GM18511 (cell line): ENCODE measurements around the gene YIPF2.
"Not testable (repeated sequence)": the region's sequence is repeated elsewhere in the genome, so short reads cannot be mapped to it uniquely, and the experiment has no call there.

Experiments
- ATAC-seq: cut with Tn5 transposase; IDR thresholded peaks from one replicate; pipeline ENCODE4 v1.9.1; 2021; ENCODE audit warnings: mild to moderate bottlenecking, moderate library complexity; ENCODE audit not compliant: unreplicated experiment

Gene YIPF2

DNA sequence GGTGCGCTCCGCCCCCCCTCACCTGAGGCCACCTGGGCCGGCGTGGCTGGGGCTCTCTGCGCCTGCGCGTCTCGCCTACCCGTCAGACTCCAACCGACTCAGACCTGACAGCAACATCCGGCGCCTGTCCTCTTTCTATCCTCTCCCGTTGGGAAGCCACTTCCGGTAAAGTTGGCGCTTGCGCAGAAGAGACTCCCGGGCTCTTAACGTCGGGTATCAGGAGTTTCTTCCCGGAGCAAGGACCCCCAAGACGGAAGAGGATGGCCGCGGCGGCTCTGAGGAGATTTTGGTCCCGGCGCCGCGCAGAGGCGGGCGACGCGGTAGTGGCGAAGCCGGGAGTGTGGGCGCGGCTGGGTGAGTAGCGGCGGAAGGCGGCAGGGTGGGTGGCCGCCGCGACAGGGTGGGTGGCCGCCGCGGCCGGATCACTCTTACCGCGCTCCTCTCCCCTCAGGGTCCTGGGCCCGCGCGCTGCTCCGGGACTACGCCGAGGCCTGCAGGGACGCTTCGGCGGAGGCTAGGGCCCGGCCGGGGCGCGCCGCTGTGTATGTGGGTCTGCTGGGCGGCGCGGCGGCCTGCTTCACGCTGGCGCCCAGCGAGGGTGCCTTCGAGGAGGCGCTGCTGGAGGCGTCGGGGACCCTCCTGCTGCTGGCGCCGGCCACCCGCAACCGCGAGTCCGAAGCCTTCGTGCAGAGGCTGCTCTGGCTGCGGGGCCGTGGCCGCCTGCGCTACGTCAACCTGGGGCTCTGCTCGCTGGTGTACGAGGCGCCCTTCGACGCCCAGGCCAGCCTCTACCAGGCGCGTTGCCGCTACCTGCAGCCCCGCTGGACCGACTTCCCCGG is at the start of gene YIPF2, which contains the start of gene TIMM29:
Gene YIPF2, minus strand, starts transcription at position 77 of the 839 bp plus-strand sequence. CDS start 229 bp downstream, outside the sequence.
Gene TIMM29, plus strand, starts transcription at position 249 of the 839 bp plus-strand sequence. Its CDS starts 12 bp downstream, at position 261.
- ATAC-seq: peak; percentile 85

DNA sequence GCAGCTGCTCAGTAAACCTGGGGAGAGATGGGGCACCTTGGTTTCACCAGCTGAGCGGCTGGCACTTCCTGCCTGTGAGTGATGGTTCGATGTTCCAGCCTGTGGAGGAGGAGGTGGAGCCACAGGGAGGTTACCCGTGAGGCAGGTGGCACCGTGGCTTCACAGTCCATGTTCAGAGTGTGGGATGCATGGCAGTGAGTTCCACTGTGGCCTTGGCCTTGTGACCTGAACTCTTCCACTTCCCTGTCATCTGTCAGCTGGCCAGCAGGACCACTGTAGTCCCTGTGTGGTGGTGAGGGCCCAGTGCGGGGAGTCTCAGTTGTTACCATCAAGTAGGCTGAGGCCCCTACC is 49.3 kb upstream of the YIPF2 start:
- ATAC-seq: no peak

DNA sequence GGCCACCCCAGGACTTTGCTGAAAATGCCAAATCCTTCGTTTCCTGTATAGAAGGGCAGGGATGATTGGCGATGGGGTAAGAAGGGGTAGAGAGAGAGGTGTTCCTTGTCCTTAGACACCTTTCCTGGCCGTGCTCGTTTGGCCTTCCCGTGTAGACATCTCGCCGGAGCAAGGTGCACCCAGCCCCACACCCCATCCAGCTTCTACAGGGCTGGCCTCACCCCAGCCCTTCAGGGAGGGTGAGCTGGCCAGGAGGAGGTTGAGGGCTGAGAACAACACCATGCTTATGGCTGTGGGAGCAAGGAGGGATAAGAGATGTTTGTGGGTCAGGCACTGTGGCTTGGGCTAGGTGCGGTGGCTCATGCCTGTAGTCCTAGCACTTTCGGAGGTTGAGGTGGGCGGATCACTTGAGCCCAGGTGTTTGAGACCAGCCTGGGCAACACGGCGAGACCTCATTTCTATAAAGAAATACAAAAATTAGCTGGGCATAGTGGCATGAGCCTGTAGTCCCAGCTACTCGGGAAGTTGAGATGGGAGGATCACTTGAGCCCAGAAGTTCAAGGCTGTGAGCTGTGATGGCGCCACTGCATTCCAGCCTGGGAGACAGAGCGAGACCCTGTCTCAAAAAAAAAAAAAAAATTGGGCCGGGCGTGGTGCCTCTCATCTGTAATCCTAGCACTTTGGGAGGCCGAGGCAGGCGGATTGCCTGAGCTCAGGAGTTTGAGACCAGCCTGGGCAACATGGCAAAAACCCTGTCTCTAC is 47.9 kb upstream of the YIPF2 start:
- ATAC-seq: no peak

DNA sequence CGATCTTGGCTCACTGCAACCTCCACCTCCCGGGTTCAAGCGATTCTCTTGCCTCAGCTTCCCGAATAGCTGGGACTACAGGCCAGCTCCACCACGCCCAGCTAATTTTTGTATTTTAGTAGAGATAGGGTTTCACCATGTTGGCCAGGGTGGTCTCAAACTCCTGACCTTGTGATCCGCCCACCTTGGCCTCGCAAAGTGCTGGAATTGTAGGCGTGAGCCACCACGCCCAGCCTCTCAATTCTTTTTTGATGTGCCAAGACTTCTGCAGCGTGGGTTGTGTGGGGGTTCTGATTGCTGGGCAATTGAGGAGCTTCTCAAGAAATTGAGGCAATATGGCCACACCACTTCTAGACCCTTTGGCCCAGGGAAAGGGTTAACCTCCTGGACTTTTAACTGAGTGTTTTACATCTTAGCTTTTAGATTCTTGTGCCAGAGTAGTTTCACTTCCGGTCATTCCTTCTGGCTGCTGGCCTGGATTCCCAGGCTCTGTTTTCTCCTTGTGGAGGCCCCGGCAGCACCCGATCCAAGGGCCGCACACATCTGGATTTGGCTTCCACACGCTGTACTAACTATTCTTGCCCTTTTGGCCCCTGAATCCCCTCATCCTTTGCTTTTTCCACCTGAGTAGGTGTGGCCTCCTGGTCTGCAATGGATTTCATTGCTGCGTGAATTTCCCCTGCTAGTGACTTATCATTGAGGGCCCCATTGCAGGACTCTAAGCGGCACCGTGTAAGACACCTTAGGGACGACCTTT is 47.1 kb upstream of the YIPF2 start:
- ATAC-seq: no peak

DNA sequence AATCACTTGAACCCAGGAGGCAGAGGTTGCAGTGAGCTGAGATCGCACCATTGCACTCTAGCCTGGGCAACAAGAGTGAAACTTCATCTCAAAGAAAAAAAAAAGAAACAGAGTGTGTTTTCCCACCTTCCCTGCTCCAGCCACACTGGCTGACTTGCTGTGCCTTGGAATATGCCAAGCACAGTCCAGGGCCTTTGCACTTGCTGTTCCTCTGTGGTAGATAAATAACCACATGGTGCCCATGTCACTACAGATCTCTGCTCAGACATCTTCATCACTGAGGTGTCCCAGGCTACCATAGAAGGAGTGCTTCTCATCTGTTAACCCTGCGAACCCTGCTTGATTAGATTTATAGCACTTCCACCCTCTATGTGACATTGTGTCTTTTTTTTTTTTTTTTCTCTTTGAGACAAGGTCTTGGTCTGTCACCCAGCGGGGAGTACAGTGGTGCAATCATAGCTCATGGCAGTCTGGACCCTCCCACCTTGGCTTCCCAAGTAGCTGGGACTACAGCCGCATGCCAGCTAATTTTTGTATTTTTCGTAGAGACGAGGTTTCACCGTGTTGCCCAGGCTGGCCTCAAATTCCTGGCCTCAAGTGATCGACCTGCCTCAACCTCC is 42.8 kb upstream of the YIPF2 start:
- no peak for ATAC-seq

DNA sequence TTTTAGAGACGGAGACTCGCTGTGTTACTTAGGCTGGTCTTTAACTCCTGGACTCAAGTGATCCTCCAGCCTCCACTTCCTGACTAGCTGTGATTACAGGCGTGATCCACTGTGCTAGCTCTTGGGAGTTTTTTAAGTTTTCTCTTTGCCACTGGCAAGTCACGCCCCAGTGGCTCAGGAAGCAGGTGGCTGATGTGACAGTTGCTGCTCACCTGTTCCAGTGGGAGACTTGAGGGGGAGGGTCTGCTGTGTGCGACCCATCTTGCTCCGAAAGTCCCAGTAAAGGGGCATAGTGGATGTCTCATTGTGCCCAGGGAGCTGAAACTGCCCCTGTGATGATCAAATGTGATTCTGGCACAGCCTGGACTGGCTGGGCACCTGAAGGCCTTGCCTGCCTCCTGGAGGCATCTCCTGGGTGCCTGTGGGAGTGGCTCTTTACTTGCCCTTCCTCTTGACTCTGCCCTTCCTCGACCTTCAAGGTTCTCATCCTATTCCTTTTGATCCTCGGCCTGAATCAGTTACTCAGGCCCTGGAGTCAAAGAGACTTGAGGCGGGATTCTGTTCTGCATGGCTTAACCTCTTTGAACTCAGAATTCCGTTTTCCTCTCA is 40.2 kb upstream of the YIPF2 start:
- no peak for ATAC-seq

DNA sequence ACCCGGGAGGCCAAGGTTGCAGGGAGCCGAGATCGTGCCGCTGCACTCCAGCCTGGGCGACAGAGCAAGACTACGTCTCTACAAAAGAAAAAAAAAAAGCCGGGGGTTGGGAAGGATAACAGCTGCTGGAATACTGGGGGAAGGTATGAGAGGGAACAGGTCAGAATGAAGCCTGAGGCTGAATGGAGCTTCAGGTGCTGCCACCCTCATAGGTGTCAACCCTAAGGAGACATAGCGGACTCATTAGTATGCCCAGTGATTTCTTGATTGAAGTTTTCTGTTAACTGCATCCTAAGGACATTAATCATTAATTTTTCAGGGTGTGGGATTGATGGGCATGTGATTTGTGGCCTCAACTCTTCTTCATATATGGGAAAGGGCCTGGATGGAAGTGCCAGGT is 38.4 kb upstream of the YIPF2 start:
- ATAC-seq: no peak

DNA sequence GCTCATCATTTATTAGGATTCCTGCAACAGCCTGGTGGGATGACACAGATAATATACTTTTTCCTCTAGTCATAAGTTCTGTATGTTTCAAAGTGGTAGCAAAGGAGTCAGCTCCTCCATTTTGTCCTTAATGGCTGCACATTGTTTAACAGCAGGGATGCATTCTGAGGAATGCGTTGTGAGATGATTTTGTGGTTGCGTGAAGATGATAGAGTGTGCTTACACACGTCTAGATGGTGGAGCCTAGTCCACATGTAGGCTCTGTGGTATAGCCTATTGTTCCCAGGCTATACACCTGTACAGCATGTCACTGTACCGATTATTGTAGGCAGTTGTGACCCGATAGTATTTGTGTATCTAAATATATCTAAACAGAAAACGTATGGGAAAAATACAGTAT is 37.0 kb upstream of the YIPF2 start:
- ATAC-seq: no peak

DNA sequence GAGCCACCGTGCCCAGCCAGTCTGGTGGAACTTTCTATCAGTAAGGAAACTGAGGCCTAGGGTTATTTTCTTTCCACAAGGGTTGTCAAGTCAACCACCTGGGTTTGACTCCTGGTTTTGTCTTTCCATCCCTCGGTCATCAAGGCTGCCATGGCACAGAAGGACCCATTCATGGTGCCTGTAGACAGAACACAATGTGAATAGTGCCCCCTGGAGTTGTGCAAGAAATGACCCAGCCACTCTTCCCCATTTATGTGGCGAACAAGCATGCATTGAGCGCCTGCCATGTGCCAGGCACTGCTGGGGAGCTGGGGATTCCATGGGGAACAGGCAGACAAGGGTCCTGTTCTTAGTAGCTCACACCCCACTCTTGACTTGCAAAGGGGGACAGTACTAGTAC is 36.5 kb upstream of the YIPF2 start:
- ATAC-seq: no peak

DNA sequence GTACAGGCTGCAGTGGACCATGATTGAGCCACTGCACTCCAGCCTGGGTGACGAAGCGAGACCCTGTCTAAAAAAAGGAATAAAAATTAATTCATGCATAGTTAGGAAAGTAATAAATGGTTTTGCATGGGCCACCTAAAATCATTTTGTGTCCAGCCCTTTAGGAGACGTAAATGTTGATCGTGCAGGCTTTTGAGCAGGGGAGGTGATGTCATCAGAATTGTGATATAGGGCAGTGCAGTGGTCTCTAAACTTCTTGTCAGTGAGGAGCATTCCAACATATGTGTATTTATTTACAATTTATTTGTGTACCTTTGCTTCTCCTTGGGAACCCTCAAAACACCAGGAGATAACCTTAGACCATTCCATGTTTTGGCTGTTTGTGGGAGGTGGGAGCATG is 35.4 kb upstream of the YIPF2 start:
- no peak for ATAC-seq

DNA sequence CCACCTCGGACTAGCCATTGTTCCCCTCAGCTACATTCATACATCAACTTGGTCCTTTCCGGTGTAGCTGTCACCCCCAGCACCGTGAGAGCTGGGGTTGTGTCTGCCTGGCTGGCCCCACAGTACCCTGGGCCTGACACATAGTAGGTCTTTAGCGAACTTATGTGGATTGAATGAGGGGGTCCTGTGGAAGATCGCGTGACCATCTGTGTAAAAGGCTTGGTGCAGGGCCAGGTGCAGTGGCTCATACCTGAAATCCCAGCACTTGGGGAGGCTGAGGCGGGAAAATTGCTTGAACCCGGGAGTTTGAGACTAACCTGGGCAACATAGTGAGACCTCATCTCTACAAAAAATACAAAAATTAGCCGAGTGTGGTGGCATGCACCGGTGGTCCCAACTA is 34.4 kb upstream of the YIPF2 start:
- ATAC-seq: no peak

DNA sequence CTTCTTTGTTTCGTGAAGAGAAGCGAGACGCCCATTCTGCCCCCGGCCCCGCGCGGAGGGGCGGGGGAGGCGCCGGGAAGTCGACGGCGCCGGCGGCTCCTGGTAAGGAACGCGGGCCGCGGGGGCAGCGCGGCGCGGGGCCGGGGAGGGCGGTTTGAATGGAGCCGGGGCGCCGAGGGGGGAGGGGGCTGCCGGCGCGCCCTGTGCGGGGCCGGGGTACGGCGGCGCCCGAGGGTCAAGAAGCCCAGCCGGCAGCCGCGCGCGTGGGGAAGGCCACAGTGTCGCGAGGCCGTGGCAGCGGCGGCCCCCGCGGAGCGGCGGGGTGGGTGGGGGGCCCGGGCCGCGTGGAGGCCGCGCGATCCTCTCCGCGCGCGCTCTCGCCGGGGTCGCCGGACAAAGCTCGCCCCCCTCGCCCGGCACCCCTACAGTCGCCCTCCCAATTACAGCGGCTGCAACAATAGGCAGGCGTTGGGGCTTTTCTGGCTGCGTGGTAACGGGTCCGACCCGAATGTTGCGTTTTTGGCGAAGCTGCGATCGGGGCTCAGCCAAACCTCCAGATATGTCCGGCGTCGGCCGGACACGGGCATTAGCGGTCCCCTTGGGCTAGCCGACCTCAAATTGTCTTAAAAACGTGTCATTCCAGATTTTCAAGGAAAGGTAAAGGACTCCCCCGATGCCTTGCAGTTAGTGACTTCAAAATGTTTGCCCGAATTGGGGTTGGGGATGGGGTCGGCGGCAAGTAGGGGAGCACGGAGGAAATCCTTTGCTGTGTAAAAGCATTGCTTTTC is 32.8 kb upstream of the YIPF2 start:
- ATAC-seq: peak; percentile 35

DNA sequence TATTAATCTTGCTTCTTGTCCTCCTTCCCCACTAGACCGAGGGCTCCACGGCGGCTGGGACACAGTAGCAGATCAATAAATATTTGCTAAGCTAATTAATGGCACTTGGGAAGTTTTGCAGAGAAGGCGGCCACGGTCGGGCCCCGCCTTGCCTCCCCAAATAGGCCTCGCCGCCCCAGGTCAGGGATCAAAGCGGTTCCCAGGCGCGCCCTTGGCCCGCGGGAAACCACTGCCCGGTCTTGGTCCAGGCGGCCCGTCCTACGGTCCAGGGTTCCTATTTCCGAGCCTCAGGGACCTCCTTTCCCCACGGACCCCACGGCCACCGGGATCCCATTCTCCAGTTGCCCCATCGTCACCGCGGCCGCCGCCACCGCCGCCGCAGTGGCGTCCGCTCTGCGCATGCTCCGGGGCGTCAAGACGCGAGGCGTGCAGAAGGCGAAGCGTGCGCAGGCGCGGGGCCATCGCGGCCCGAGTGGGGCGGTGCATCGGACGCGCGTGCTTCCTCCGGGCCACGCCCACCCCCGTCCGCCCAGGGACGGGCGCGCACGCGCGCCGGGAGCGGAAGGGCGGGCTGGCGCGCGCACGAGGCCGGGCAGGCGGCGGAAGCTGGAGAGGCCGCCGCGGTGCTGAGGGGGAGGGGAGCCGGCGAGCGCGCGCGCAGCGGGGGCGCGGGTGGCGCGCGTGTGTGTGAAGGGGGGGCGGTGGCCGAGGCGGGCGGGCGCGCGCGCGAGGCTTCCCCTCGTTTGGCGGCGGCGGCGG is 32.1 kb upstream of the YIPF2 start, which contains the start of gene SMARCA4:
Gene SMARCA4, plus strand, starts transcription at position 717 of the 759 bp plus-strand sequence. CDS start 23,122 bp downstream, outside the sequence.
- ATAC-seq: peak; percentile 79

DNA sequence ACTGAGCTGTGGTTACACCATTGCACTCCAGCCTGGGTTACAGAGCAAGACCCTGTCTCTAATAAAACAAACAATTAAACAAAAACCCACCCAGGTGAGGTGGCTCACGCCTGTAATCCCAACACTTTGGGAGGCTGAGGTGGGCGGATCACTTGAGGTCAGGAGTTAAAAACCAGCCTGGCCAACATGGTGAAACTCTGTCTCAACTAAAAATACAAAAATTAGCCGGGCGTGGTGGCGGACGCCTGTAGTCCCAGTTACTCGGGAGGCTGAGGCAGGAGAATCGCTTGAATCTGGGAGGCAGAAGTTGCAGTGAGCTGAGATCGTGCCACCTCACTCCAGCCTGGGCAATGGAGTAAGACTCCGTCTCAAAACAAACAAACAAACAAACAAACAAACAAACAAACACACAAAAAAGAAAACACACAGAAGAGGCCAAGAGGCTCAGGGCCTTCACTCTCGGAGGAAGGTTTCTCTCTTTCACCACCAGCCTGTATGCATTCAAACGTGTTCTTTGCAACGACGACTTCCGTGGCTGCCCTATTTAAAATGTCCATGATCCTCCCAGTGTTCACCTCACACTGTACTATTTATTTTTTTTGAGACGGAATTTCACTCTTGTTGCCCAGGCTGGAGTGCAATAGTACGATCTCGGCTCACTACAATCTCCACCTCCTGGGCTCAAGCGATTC is 31.0 kb upstream of the YIPF2 start:
- ATAC-seq: not testable (repeated sequence)

DNA sequence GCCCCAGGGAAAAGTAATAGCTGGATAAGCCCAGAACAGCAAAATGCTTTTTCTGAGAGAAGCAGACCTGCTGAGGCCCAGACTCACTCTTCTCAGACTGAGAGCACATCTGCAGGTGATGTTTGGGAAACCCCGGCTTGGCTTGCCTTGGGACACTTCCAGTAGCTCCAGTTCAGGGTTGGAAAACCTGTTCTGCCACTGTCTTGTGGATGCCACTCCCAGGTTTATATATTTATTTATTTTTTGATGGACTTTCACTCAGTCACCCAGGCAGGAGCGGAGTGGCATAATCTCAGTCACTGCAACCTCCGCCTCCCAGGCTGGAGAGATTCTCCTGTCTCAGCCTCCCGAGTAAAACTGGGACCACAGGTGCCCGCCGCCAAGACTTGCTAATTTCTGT is 24.4 kb upstream of the YIPF2 start:
- no peak for ATAC-seq

DNA sequence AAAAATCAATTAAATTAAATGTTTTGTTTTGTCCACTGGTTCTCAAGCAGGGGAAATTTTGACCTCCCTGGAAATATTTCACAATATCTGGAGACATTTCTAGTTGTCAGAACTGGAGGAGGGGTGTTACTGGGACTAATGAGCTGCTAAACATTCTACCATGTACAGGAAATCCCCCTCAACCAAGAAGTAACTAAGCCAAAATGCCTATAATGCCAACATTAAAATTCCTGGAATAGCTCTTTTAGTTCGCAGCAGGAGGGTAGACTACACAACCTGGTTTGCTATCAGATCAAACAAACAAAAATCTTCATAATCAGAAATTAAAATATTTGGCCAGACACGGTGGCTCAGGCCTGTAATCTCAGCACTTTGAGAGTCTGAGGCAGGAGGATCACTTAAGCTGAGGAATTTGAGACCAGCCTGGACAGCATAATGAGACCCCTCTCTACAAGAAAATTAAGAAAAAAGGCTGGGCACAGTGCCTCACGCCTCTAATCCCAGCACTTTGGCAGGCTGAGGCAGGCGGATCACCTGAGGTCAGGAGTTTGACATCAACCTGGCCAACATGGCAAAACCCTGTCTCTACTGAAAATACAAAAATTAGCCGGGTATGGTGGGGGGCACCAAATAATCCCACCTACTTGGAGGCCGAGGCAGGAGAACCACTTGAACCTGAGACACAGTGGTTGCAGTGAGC is 18.7 kb upstream of the YIPF2 start:
- no peak for ATAC-seq

DNA sequence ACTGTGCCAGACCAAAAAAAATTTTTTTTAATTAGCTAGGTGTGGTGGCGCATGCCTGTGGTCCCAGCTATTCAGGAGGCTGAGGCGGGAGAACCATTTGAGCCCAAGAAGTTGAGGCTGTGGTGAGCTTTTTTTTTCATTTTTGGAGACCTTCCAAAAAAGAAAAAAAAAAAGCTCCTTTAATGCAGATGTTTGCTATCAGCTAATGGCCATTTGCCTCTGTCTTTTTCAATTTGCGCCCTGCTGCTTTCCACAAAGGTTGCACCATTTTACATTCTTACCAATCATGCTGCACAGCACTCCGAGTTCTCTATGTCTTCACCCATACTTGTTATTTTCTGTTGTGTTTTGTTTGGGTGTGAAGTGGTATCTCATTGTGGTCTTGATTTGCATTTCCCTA is 16.8 kb upstream of the YIPF2 start:
- ATAC-seq: no peak

DNA sequence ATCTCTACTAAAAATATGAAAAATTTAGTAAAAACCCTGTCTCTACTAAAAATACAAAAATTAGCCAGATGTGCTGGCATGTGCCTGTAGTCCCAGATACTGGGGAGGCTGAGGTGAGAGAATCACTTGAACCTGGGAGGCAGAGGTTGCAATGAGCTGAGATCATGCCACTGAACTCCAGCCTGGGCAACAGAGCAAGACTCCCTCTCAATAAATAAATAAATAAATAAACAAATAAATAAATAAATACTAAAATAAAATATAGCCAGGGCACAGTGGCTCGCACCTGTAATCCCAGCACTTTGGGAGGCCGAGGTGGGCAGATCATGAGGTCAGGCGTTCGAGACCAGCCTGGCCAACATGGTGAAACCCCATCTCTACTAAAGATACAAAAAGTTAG is 15.0 kb upstream of the YIPF2 start:
- not testable (repeated sequence) for ATAC-seq
